Posterior cingulate gyrus (tissue), 11 donors: ENCODE measurements around the gene TBC1D4.

ENCODE experiments used
- DNase-seq, 10 donors: peaks; one replicate each; pipeline versions ENCODE4 v3.0.0 to v3.0.0-alpha.2; 2020 to 2021; ENCODE audit warnings: mixed read lengths in 3 of 10
- intact Hi-C: fragments of 100-400 bp; cut with DNase I; formaldehyde crosslinking; loops from one replicate; pipeline ENCODE4 v1.15.1; 2023

TBC1D4 gene

GRCh38 chr13:75486146-75487062 is 4.4 kb upstream of the TBC1D4 start:
- DNase-seq: no peak
- intact Hi-C loops: no loop called here

GRCh38 chr13:75485286-75486062 is 3.5 kb upstream of the TBC1D4 start:
- intact Hi-C loops: no loop called here
- DNase-seq: no peak

DNA sequence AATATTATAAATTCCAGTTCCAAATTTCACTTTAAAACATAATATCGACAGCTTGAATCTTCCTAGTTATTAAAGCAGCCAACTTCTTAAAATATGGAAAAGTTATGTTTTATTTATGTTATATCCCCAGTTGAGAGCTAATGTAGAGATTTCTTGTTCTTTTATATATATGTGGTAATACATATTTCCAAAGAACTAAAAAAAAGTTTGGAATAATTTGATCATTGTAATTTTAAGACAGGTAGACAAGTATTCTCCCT is 781 bp upstream of the TBC1D4 start:
- intact Hi-C loops: loop anchor here (5.0 kb wide), 2 partner anchors 65 to 110 kb away; partner anchors contain the start of gene UCHL3
- DNase-seq: no peak

DNA sequence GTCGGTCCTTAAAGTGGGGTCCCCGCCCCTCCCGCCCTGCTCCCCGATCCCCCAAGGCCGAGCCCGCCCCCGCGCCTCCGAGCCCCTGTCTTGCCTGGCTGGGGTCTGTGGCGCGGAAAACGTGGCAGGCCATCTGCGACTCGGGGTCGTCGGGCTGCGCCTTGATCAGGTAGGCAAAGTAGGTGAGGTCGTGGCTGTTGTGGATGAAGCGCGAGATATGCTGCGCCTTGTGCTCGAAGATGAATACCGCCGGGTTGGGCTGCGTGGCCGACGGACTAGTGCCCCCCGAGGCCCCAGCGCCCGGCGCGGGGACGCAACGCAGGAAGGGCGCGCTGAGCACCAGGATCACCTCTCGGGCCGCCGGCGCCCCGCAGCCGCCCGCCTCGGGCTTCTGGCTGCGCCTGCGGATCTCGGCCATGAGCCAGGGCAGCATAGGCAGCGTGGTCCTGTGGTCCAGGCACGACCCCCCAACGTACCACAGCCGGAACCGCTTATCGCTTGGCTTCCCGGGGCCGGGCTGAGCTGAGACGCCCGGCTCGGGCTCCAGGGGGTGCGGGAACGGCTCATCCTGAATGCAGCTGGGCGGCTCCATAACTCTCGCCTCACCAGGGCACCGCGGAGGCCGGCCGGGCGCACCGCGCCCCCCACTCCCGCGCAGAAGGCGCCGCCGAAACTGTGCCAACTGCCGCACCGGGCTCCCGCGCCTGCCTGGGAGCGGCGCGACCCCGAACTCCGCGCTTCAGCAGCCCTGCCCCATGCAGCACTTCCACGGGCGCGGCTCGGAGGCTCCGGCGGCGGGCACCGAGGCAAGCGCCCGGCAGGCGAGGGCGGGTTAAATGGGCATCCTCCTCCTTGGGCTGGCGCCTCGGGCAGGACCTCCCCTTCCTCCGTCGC is 546 bp downstream of the TBC1D4 start:
- DNase-seq: peak in 8 of 10 donors; percentile 17 to 89 (median 30)
- intact Hi-C loops: loop anchor here (5.0 kb wide), 2 partner anchors 66 to 109 kb away; partner anchors contain the start of gene UCHL3

- intact Hi-C loops: loop anchor here (5.0 kb wide), 2 partner anchors 67 to 108 kb away; partner anchors contain the start of gene UCHL3
- DNase-seq: peak in 9 of 10 donors; percentile 7 to 87 (median 19)
Measured at GRCh38 chr13:75480671-75481175, 1.2 kb downstream of the TBC1D4 start.

GRCh38 chr13:75479102-75479740 is 2.7 kb downstream of the TBC1D4 start:
- DNase-seq: no peak
- intact Hi-C loops: no loop called here

DNA sequence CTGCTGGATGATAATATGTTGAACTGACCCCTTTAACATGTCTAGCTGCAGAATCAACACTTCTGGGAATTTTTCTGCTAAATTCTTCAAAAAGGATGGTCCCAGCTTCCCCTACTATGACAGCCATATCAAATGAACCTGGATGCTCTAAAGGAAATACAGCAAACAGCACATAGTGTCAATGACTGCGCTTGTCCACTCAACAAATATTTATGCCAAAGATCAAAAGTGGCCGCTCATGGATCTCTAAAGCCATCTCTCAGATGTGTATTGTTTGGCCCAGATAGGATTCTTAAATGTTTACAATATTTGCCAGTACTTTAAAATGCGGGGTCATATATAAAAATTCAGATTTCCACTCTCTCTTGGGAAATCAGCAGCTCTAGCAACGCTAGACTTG is 3.3 kb downstream of the TBC1D4 start:
- DNase-seq: no peak
- intact Hi-C loops: no loop called here

DNA sequence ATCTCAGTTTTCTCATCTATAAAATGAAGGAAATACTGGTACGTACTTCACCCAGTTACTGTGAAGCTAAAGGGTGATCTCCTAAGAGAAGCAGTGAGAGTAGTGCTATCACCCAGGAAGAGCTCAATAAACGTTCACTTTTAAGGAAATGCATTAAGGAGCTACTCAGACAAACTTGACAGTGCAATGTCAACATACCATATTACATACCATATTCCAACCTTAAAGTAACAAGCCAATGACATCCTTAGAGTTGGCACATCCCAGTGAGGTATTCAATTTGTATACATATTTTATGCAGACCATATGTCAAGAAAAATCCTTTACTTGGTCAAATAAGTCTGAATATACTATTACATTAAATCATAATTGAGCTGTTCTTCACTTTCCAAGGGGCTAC is 7.0 kb downstream of the TBC1D4 start:
- intact Hi-C loops: no loop called here
- DNase-seq: no peak

GRCh38 chr13:75473468-75473867 is 8.5 kb downstream of the TBC1D4 start:
- DNase-seq: no peak

GRCh38 chr13:75470676-75471075 is 11.3 kb downstream of the TBC1D4 start:
- intact Hi-C loops: no loop called here
- DNase-seq: no peak

More at GRCh38 chr13:75473468-75473867, 8.5 kb downstream of the TBC1D4 start:
- intact Hi-C loops: no loop called here

DNA sequence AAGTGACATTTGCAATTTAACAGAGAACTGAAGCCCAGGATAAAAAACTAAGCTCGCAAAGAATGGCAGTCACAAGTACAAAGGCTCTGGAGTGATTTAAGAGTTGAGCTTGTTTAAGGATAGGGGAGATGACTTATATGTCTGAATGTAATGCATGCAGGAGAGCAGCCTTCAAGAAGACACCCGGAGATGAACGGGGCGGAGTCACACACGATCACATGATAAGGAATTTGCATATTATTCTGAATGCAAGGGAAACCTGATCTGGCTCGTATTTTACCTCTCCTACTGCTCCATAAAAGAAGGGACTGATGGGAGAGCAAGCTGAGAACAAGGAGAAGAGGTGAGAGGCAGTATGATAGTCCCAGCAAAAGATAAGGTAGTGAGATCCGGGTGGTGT is 12.9 kb downstream of the TBC1D4 start:
- DNase-seq: no peak
- intact Hi-C loops: no loop called here

DNA sequence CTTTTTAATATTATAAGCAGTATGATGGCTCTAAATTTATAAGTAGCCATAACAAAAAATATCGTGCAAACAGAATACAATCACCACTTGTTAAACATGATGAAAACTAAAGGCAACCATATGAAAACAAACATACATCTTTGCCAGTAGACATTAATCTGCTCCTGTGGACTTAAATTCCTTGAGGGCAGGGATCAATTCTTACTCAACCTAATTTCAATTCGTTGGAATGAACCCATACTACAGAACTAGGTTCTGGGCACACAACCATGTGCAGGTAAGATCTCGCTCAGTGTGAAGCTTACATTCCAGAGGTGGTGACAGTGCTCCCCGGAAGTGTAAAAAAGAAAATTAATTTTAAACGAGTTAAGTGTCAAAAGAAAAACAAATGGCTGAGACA is 13.4 kb downstream of the TBC1D4 start:
- intact Hi-C loops: no loop called here

GRCh38 chr13:75468098-75468497 is 13.9 kb downstream of the TBC1D4 start:
- no peak for DNase-seq
- intact Hi-C loops: no loop called here

More for the DNA sequence above, 13.4 kb downstream of the TBC1D4 start:
- no peak for DNase-seq

- intact Hi-C loops: no loop called here
Measured at GRCh38 chr13:75467040-75467728, 14.8 kb downstream of the TBC1D4 start.

DNA sequence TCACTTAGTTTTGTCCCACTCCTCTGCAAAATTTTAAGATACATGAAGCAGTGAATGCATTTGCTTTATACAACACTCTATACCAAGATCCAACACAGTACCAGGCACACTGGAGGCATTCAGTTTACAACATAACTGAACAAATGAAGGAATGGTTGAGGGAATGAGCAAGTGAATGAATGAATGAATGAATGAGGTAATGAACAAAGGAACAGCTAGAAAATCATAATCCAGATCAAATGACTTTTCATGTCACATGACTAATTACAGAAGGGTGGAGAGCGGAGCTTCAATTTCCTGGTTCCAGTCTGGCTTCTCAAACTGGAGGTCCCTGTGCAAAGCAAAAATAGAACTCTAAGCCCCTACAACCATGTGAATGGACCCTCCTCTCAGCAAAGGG is 16.7 kb downstream of the TBC1D4 start:
- no peak for DNase-seq
- intact Hi-C loops: no loop called here

More at GRCh38 chr13:75467040-75467728, 14.8 kb downstream of the TBC1D4 start:
- no peak for DNase-seq

GRCh38 chr13:75461314-75461713 is 20.7 kb downstream of the TBC1D4 start:
- intact Hi-C loops: no loop called here
- no peak for DNase-seq

GRCh38 chr13:75460644-75461043 is 21.3 kb downstream of the TBC1D4 start:
- intact Hi-C loops: no loop called here
- DNase-seq: no peak

GRCh38 chr13:75458696-75459422 is 23.1 kb downstream of the TBC1D4 start:
- intact Hi-C loops: no loop called here
- DNase-seq: no peak

GRCh38 chr13:75455962-75456361 is 26.0 kb downstream of the TBC1D4 start:
- intact Hi-C loops: no loop called here
- no peak for DNase-seq
